GM12892 (cell line): Measurements from ENCODE around the gene RBM33.

ENCODE experiments used
- POLR2A ChIP-seq: IDR thresholded peaks from 2 replicates; pipeline ENCODE4 v1.6.1; 2011; ENCODE audit warnings: low read depth, low read length, control low read depth
- POLR2AphosphoS5 ChIP-seq: IDR thresholded peaks from 2 replicates; pipeline ENCODE4 v1.6.1; 2011; ENCODE audit warnings: low read depth, low read length, control low read depth
- TAF1 ChIP-seq: IDR thresholded peaks from 2 replicates; pipeline ENCODE4 v1.6.1; 2011; ENCODE audit warnings: low read depth, mild to moderate bottlenecking, control low read depth, low read length, borderline replicate concordance

DNA sequence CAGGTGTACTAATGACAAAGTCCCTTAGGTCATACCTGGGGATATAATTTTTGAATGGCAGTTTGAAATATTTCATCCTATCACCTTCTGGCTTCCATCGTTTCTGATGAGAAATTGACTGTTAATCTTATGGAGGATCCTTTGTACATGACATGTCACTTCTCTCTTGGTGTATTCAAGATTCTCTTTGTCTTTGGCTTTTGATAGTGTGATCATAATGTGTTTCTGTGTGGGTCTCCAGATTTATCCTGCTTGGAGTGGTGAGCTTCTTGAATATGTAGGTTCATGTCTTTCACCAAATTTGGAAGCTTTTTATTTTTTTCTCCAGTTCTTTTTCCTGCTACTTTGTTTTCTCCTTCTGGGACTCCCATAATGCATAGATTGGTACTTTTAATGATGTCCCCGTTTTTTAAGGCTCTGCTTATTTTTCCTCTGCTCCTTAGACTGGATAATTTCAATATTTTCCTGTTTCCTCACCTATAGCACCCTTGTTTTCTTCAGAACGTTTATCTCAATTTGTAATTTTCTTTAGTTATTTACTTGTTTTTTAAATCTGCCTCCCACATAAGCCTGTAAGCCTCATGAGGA, 4.4 kb downstream of the RBM33 start:
- no peak for TF ChIP-seq POLR2A
- no peak for TF ChIP-seq POLR2AphosphoS5
- TF ChIP-seq TAF1 = no peak
